CD4-positive, alpha-beta T cell treated with Interleukin-12 subunit alpha and Interleukin-12 subunit beta, for 1 hour (primary cell): ENCODE data around the gene CD37.
A peak's percentile ranks its signal among the peaks of the same experiment; 100 is the strongest.
"Not testable (repeated sequence)": the region's sequence is repeated elsewhere in the genome, so short reads cannot be mapped to it uniquely, and the experiment has no call there.

Experiments used
- DNase-seq: peaks from one replicate; pipeline ENCODE4 v3.0.0-alpha.2; 2020

CD37 gene

DNA sequence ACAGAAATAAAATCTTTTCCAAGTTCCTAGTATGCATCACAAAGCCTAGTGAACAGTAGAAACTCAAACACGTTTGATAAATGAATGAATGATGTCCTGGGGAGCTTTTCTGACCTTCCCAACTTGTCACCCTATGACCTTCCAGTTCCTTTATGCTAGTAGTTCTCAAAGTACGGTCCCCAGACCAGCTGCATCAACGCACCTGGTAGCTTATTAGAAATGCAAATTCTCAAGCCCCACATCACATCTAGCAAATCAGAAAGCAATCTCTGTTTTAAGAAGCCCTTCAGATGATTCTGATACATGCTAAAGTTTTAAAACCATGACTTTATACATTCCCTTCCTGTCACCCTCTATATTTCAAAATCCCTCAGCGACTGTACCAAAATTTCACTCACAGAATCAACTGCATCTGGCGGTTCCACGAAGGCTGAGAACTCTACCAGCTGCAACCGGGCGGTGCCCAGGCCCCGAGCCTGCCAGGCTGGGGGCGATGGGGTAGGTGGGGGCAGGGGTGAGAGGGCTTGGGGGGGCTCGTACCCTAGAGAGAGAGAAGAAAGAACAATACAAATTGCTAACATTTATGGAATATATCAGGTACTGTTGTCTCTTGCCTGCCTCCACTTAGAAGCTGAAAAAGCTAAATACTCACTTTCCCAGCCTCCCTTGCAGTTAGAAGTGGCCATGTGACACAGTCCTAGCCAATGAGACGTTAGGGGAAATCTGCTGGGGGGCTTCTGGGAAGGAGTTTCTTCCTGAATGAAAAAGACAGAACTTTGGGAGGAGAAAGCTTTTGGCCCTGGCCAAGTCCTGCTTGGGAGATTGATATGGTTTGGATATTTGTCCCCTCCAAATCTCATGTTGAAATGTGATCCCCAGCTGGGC is 13.3 kb downstream of the CD37 start:
- DNase-seq: no peak

GRCh38 chr19:49349567-49349966 is 14.4 kb downstream of the CD37 start:
- no peak for DNase-seq

- no peak for DNase-seq
These were observed 20.7 kb downstream of the CD37 start for GRCh38 chr19:49355909-49356353.

- DNase-seq: no peak
These were observed 21.2 kb downstream of the CD37 start for GRCh38 chr19:49356382-49356781.

- DNase-seq: no peak
These were observed 22.0 kb downstream of the CD37 start for GRCh38 chr19:49357186-49357585.

DNA sequence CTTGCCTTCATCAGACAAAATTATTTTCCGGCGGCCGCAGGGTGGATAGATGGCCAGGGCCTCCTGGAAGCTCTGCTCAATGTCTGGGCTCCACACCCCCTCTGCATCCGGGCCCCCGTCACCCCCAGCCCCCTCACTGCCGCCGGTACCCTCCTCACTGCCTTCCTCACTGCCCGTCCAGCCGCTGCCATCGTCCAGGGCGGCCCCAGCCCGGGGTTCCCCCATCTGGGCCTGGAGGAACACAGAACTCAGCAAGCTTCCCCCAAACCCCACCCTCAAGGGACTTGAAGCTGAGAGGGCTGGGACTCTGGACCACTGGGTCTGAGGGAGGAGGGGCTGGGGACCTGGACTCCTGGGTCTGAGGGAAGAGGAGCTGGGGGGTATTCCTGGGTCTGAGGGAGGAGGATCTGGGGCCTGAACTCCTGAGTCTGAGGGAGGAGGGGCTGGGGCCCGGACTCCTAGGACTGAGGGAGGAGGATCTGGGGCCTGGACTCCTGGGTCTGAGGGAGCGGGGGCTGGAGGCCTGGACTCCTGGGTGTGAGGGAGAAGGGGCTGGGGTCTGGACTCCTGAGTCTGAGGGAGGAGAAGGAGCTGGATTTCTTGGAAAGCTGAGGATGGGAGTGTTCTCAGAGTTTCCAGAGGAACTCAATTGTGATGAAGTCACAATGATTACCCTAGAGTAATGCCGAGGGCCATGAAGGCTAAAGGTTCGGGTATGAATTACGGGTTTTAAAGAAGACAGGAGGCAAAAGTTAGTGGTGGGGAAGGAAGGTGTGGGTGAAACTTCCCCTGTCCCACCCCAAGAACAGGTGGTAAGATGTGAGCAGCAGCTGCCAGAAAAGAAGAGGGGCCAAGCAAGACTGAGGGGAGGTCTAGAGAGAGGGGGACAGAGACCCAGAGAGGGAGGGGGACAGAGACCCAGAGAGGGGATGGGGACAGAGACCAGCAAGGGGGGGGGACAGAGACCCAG is 24.9 kb downstream of the CD37 start:
- no peak for DNase-seq

DNA sequence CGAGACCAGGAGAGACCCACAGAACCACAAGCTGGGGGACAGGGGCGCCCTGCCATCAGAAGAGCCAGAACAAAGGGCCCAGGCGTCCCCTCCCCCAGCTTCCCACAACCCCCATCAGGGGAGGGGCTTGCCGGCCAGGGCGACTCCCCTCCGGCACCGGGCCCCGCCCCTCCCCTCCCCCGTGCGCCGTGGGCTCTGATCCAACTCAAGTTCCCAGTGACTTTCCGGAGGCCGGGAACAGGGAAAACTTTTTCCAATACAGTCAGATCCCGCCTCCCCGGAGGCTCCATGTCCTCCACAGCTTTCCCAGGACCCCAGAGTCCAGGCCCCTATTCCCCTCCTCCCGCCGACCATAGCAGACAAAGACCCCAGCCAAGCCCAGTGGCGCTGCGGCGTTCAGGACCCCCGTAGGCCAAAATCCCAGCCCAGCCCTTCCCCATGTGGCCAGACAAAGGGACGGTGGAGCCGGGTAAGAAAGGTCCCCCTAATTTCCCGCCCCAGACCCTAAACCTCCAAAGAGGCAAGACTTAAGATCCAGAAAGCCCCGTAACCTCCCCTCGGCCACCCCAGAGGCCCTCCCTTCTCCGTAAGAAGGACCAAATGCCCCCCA is 26.3 kb downstream of the CD37 start:
- DNase-seq: peak; percentile 18

DNA sequence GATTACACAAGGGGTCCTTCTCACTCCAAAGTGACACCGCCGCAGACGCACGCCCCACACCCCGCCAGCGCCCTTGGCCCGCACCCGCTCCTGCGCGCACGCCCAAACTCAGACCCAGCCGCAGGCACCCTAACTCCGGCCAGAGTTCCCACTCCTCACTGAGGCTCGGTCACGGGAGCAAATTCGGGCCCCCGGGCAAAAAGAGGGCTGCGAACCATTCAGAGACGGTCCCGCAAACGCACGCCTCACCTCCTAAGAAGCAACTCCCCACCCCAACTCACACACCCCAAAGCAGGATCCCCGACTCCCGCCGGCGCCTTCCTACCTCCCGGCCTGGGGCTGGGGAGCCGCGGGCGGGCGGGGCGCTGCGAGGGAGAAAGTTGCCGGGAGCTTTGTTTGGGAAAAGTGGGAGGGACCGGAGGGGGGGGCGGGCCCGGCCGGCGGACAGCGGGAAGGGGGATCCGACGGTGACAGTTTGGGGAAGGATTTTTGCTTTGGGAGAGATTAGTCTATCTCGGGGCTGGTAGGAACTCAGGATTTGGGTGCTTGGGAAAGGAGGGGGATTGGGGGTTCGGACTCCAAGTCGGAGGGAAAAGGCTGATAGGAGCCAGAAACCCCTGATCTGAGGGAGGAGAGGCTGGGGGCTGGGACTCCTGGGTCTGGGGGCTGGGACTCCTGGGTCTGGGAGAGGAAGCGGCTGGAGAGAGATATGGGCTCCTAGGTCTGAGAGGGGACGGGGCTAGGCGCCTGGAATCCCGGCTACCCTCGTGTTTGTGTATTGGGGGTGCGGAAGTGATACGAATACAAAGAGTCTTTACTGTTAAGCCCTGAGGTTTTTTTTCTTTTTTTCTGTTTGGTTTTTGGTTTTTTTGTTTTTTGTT is 27.1 kb downstream of the CD37 start, which contains the start of gene TEAD2:
Gene TEAD2 (minus strand): TSS at position 369 of the 881 bp plus-strand sequence. CDS start 2,341 bp downstream, outside the sequence.
- peak; percentile 12 for DNase-seq

- peak; percentile 15 for DNase-seq
These were observed 27.7 kb downstream of the CD37 start for GRCh38 chr19:49362929-49363267.

- DNase-seq: peak; percentile 73
These were observed 28.3 kb downstream of the CD37 start, which contains the start of gene DKKL1 for GRCh38 chr19:49363268-49364082. DKKL1 (plus strand) TSS chr19:49363877; CDS start chr19:49363999, 122 bp downstream.

- DNase-seq: no peak
These were observed 29.0 kb downstream of the CD37 start for GRCh38 chr19:49364083-49364737.

- DNase-seq: no peak
These were observed 30.9 kb downstream of the CD37 start for GRCh38 chr19:49366110-49366509.

- DNase-seq: no peak
These were observed 33.6 kb downstream of the CD37 start for GRCh38 chr19:49368711-49369358.

DNA sequence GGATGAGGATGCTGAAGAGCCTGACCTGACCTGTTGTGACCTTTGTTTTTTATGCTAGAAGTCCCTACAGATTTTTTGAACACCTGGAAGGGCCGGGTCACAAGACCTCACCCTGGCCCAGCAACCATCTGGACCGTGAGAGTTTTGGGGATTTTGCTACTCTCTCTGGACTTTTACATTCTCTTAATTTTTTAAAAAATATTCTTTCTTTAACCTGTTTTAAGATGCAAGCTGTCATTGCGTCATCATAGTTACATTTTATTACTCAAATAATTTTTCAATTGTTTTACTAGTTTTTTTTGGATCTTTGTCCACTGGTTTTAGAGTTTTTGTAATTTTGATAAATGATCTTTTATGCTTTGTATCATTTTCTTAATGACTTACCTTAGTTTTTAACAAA is 36.0 kb downstream of the CD37 start:
- DNase-seq: no peak

- DNase-seq: not testable (repeated sequence)
These were observed 38.0 kb downstream of the CD37 start for GRCh38 chr19:49373174-49373573.

DNA sequence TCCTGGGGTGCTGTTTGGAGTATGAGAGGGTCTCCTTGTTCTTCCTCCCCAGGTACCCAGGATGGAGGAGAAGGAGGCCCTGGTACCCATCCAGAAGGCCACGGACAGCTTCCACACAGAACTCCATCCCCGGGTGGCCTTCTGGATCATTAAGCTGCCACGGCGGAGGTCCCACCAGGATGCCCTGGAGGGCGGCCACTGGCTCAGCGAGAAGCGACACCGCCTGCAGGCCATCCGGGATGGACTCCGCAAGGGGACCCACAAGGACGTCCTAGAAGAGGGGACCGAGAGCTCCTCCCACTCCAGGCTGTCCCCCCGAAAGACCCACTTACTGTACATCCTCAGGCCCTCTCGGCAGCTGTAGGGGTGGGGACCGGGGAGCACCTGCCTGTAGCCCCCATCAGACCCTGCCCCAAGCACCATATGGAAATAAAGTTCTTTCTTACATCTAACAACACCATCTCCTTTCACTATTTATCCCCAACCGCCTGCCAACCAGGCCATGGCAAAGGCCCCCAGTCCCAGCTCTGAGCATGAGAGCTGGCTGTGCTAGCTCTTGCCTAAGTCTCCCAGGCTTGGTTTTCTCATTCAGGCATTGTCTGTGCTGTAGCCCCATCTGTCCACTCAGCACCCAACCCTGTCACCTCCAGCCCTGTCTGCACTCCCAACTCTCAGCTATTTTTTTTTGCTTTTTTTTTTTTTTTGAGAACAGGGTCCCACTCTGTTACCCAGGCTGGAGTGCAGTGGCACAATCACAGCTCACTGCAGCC is 39.6 kb downstream of the CD37 start:
- no peak for DNase-seq

DNA sequence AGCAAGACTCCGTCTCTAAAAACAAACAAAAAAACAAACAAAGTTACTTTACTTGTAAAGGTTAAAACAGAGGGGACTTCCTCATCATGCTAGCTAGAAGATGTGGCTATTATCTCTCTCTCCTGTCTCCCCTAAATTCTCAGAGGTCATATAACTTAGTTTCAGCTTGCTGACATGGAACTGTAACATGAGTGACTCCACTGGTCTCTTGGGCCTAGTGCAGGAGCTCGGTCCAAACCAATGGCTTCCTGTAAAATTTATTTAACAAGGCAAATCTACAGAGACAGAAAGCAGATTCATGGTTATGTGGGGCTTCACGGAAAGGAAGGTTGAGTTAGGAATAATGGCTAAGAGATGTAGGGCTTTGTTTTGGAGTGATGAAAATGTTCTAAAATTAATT is 43.3 kb downstream of the CD37 start:
- DNase-seq: no peak

DNA sequence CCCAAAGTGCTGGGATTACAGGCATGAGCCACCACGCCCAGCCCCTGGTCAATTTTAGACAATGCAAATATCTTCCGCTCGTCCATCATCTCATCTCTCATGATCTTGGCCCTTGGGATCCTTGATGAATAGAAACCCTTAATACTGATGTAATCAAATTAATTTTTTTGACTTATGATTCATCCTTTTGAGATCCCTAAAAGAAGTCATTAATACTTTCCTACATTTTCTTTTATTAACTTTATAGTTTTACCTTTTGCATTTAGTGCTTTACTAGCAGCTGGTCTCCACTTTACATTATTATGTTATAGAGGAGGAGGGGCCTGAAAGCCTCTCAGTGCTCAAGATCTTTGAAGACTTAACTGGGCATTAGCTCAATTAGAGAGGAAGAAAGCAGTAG is 45.2 kb downstream of the CD37 start:
- DNase-seq: no peak

DNA sequence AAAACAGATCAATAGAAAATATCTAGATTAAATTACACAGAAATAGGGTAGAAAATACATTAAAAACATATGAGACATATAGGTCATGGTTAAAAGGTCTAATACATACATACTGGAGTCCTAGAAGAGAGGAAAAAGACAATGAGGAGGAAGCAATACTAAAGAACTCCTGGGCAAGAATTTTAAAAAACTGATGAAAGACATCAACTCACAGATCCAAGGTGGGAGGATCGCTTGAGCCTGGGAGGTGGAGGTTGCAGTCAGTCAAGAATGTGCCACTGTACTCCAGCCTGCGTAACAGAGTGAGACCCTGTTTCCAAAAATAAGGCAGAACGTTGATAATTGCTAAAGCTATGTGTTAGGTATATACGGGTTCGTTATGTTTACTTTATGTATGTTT is 47.4 kb downstream of the CD37 start:
- DNase-seq: no peak
